HepG2 (cell line): ENCODE measurements around the gene UCN. TPM values are rescaled to one million over a fixed set of nuclear protein-coding genes. Genes with fewer than 3 reads are reported as not detected.
A peak's percentile ranks its signal among the peaks of the same experiment; 100 is the strongest.

Experiments used
- ATM ChIP-seq: fragments of 450-650 bp; IDR thresholded peaks from 2 replicates; pipeline ENCODE4 v1.7.1; 2017; ENCODE audit warnings: mild to moderate bottlenecking, borderline replicate concordance
- BCL6 ChIP-seq: IDR thresholded peaks from 2 replicates; pipeline ENCODE4 v1.6.1; 2016; ENCODE audit warnings: missing genetic modification reagents, missing compliant biosample characterization
- CEBPG ChIP-seq: IDR thresholded peaks from 2 replicates; pipeline ENCODE4 v1.6.1; 2016
- DZIP1 ChIP-seq: sonication (generic); formaldehyde crosslinking; IDR thresholded peaks from 2 replicates; pipeline ENCODE4 v1.5.0; 2020; ENCODE audit warnings: mild to moderate bottlenecking, missing genetic modification reagents
- GTF2F1 ChIP-seq: fragments of 150-350 bp; IDR thresholded peaks from 2 replicates; pipeline ENCODE4 v1.6.1; 2014; ENCODE audit warnings: low read length
- HOXA3 ChIP-seq: sonication (generic); formaldehyde crosslinking; IDR thresholded peaks from 2 replicates; pipeline ENCODE4 v1.5.0; 2020; ENCODE audit warnings: missing genetic modification reagents
- PAF1 ChIP-seq: IDR thresholded peaks from 2 replicates; pipeline ENCODE4 v1.6.1; 2016; ENCODE audit warnings: missing genetic modification reagents, missing compliant biosample characterization
- POLR2A ChIP-seq, 2 experiments: IDR thresholded peaks; 2 replicates each; pipeline ENCODE4 v1.6.1; 2011; ENCODE audit warnings: low read depth in 2 of 2, low read length in 2 of 2, mild to moderate bottlenecking in 1 of 2, moderate library complexity in 1 of 2; ENCODE audit not compliant: insufficient read depth in 1 of 2
- RBM22 ChIP-seq: fragments of 200-400 bp; formaldehyde crosslinking; optimal IDR thresholded peaks from 2 replicates; pipeline ENCODE3; 2017; ENCODE audit warnings: mild to moderate bottlenecking, low read length, moderate library complexity
- SALL1 ChIP-seq: sonication (generic); formaldehyde crosslinking; IDR thresholded peaks from 2 replicates; pipeline ENCODE4 v1.8.0; 2022; ENCODE audit warnings: mild to moderate bottlenecking, missing genetic modification reagents
- SMC3 ChIP-seq: IDR thresholded peaks from 2 replicates; pipeline ENCODE4 v1.6.1; 2011; ENCODE audit warnings: low read length, improper control_type of control experiment
- THAP8 ChIP-seq: sonication (generic); formaldehyde crosslinking; IDR thresholded peaks from 2 replicates; pipeline ENCODE4 v1.5.1; 2020; ENCODE audit warnings: missing genetic modification reagents, mild to moderate bottlenecking, borderline replicate concordance
- ZMAT5 ChIP-seq: sonication (generic); formaldehyde crosslinking; IDR thresholded peaks from 2 replicates; pipeline ENCODE4 v1.5.0; 2020; ENCODE audit warnings: mild to moderate bottlenecking, low read depth, missing genetic modification reagents, borderline replicate concordance
- ZNF343 ChIP-seq: sonication (generic); formaldehyde crosslinking; IDR thresholded peaks from 2 replicates; pipeline ENCODE4 v1.4.0; 2020; ENCODE audit warnings: mild to moderate bottlenecking, missing genetic modification reagents
- ZNF549 ChIP-seq: sonication (generic); formaldehyde crosslinking; IDR thresholded peaks from 2 replicates; pipeline ENCODE4 v1.5.0; 2020; ENCODE audit warnings: missing genetic modification reagents
- ZNF781 ChIP-seq: sonication (generic); formaldehyde crosslinking; IDR thresholded peaks from 2 replicates; pipeline ENCODE4 v1.5.1; 2020; ENCODE audit warnings: borderline replicate concordance, mild to moderate bottlenecking, missing genetic modification reagents; ENCODE audit errors: not compliant biosample characterization
- polyA plus RNA-seq, 8 experiments: library from polyadenylated mRNA; depleted of rRNA in 3 of 8; stranded (reverse) in 7 of 8; unstranded in 1 of 8; fragments of >200 nt; fragmentation: Illumina TruSeq in 4 of 8; extraction: Trizol in 4 of 8; gene quantifications; 2 replicates each; pipeline versions ENCODE4 v1.2.1 to v1.2.3, GENCODE V29; 2011 to 2016; ENCODE audit warnings: low read depth in 4 of 8, missing spikeins in 1 of 8, mixed read lengths in 1 of 8; ENCODE audit not compliant: insufficient read depth in 1 of 8
- total RNA-seq, 5 experiments: library from RNA; depleted of rRNA; stranded (reverse); fragments of >200 nt; fragmentation: Illumina TruSeq; extraction: Trizol; gene quantifications; 2 replicates each; pipeline ENCODE4 v1.2.3, GENCODE V29; 2016; ENCODE audit warnings: low read depth in 1 of 5

UCN gene
- total and polyA plus RNA-seq, 2 of the 13 experiments (the other 11 are each of a cell fraction or from before 2014, with no cell fraction given), result 1.2 to 2.3 TPM

GRCh38 chr2:27324720-27325119 is 16.5 kb upstream of the UCN start (continued):
- TF ChIP-seq ATM (no peak), GTF2F1 (no peak), POLR2A (IDR thresholded peaks at IDR 0.05; ENCODE audit: insufficient read depth in 1 of 2, low read depth in 2 of 2, low read length in 2 of 2) (peak in 1 of 2 experiments; percentile 50; a peak in 1 of 4 replicates), THAP8 (CRISPR knock-in tag) (no peak), RBM22 (peak; percentile 35), ZNF781 (CRISPR knock-in tag) (no peak), SALL1 (0 out of 2 replicates have a peak, but pooled peaks have one; percentile 12), SMC3 (no peak), DZIP1 (CRISPR knock-in tag) (no peak), PAF1 (no peak), CEBPG (CRISPR knock-in tag) (peak; percentile 64), ZNF549 (no peak), HOXA3 (CRISPR knock-in tag) (no peak), ZNF343 (0 out of 2 replicates have a peak, but pooled peaks have one; percentile 35), ZMAT5 (CRISPR knock-in tag) (no peak), BCL6 (CRISPR knock-in tag) (no peak)
